SK-N-DZ (cell line): ENCODE results near the gene COLEC11.
A peak's percentile ranks its signal among the peaks of the same experiment; 100 is the strongest.

Experiments used
- DNase-seq: peaks from one replicate; pipeline ENCODE4 v3.0.0-alpha.2; 2015; ENCODE audit warnings: low spot score

Gene COLEC11

DNA sequence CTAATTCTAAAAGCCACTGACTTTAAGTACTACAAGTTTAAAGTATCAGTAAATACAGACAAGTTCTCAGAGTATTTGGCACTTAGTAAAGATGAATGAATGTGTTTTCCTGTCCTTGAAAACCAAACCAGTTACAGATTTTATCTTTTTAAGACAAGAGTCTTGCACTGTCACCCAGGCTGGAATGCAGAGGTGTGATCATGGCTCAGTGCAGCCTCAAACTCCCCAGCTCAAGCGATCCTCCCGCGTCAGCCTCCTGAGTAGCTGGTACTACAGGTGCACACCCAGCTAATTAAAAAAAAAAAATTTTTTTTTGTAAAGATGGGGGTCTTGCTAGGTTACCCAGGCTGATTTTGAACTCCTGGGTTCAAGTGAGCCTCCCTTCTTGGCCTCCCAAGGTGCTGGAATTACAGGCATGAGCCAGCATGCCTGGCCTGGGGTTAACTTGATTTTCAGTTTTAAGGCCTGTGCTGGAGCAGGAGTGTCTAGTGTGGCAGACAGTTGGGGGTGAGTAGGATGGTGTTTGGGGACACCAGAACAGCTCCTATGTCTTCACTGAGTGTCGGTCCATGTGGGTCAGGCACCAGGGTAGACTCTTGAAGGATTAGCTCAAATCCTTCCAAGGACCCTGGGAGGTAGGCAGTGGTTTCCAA is 10.2 kb upstream of the COLEC11 start:
- DNase-seq = no peak

DNA sequence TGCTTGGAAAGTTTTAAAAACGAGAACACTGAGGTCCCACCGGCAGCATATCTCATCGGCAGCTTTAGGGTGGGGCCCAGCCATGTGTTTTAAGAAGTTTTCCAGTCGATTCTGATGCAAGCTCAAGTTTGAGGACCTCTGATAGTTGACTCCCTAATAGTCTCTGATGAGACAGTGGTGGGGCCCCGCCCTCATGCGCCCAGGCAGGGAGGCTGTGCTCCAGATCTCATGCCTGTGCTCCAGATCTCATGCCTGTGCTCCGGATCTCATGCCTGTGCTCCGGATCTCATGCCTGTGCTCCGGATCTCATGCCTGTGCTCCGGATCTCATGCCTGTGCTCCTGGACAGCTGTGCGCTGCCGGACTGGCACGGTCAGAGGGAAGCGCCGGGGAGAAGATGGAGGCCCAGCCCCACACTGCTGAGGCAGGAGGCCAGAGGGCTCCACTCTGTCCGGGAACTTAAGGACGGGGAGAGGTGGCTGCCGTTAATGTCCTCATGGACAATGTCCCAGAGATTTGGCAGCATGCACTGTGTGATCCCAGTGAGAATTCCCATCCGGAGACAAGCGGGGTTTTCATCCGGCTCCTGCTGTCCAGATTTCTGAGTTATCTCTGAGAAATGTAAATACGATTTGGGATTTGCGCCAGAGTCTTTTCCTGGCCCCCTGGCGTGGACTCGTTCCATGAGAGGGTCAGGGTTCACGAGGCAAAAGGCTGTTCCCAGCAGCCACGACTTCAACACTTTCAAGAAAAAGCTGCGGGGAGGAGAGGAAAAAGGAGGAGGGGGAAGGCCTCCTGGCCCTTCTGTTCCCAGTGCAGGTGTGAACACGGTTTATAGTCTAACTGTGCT is 9.4 kb upstream of the COLEC11 start:
- DNase-seq = no peak

DNA sequence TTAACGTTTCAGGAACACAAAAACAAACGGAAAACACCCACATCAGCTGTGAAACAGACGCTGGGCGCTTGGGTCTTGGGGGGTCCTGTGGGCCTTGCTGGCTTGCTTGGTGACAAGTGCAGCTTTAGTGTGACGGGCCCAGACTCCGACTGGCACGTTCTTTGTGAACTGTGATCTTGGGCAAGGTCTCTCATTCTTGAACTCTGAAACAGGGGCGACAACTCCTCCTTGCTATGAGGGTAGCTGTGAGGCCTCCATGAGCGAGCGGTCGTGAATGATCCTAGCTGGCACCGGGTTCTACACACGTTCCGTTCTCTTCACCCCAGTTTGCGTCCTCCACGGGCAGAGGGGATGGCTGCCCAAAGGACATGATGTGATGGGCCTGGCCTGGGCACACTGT is 8.7 kb upstream of the COLEC11 start:
- DNase-seq = no peak

- no peak for DNase-seq
Observed at GRCh38 chr2:3587021-3587420, 7.9 kb upstream of the COLEC11 start.

DNA sequence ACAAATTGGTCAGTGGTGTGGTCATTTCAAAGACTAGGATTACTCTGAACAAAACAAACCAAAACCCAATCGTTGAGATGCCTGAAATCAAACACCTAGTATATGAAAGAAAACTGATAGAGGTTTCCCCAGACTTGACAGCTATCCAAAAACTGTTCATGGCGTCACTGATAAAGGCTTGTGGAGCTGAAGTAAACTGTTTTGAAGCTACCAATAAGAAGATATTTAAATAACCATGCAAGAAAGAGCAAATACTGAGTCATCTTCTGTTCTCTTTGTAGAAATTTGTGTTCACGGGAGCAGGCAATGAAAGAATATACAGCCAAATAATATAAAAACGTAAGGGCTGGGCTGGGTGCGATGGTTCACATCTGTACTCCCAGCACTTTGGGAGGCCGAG is 7.5 kb upstream of the COLEC11 start:
- DNase-seq = no peak

DNA sequence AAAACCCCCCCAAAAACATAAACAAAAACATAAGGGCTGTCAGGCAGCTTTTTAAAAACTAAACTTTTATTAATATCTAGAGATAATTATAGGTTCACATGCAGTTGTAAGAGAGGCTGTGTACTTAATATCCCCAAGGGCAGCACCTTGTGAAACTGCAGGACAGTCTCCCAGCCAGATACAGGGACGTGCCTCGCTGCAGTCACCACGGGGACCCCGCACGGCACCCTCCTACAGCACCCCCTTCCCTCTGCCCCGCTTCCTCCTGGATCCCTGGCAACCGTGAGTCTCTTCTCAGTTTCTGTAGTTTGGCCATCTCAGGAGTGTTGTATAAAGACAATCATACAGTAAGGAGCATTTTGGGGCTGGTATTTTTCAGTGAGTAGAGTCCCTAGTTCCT is 6.8 kb upstream of the COLEC11 start:
- no peak for DNase-seq

DNA sequence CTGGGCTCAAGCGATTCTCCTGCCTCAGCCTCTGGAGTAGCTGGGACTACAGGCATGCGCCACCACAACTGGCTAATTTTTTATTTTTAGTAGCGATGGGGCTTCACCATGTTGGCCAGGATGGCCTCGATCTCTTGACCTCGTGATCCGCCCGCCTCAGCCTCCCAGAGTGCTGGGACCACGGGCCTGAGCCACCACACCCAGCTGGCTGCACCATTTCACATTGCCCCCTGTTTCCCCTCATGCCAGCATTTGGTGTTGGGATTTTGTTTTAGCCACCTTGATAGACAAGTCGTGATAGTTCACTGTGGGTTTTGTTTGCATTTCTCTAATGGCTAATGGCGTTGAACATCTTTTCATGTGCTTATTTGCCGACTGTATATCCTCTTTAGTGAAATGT is 5.8 kb upstream of the COLEC11 start:
- no peak for DNase-seq

GRCh38 chr2:3595404-3595803 is 492 bp downstream of the COLEC11 start:
- DNase-seq = no peak

GRCh38 chr2:3595985-3596384 is 1.1 kb downstream of the COLEC11 start:
- no peak for DNase-seq

DNA sequence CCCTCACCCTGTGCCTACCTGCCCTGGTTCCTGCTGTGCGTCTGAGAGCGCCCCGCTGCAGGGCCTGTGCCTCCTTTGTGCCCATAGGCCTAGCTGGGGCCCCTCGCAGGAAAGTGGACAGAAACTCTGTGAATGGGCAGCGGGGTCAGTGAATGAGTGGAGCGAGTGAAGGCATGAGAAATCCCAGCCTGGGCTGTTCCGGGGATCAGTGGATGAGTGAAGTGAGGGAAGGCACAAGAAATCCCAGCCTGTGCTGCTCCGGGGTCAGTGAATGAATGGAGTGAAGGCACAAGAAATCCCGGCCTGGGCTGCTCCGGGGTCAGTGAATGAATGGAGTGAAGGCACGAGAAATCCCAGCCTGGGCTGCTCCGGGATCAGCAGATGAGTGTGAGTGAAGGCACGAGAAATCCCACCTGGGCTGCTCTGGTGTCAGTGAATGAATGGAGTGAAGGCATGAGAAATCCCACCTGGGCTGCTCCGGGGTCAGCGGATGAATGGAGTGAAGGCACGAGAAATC is 2.0 kb downstream of the COLEC11 start:
- no peak for DNase-seq

- DNase-seq = no peak
Observed at GRCh38 chr2:3597567-3597966, 2.7 kb downstream of the COLEC11 start.

DNA sequence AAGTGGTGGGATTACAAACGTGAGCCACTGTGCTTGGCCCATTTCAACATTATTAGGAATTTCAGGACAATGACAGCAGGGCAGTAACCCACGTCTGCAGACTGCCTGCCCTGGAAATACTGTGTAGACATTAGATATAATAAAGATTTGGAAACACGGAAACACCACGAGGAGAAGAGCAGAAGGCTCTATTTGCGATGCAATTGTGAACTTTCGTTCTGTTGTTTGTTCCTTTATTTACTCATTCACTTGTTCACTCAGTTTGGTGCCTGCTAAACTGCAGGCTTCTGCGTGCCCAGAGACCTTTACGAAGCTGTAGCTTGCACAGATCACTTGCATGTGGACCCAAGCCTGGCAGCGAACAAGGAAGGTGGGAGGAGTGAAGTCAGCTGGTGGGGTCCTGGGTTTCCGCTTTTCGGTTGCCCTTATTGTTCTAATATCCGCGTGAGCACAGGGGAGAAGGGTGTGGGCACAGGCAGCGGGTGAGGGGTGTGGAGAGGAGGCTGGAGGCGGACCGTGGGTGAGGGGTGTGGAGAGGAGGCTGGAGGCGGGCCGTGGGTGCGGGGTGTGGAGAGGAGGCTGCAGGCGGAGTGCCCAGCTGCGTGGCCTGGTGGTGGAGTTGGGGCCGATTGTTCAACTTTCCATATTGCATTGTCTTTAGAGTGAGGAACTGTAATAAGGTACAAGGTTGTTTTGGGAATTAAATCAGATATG is 3.4 kb downstream of the COLEC11 start:
- no peak for DNase-seq

DNA sequence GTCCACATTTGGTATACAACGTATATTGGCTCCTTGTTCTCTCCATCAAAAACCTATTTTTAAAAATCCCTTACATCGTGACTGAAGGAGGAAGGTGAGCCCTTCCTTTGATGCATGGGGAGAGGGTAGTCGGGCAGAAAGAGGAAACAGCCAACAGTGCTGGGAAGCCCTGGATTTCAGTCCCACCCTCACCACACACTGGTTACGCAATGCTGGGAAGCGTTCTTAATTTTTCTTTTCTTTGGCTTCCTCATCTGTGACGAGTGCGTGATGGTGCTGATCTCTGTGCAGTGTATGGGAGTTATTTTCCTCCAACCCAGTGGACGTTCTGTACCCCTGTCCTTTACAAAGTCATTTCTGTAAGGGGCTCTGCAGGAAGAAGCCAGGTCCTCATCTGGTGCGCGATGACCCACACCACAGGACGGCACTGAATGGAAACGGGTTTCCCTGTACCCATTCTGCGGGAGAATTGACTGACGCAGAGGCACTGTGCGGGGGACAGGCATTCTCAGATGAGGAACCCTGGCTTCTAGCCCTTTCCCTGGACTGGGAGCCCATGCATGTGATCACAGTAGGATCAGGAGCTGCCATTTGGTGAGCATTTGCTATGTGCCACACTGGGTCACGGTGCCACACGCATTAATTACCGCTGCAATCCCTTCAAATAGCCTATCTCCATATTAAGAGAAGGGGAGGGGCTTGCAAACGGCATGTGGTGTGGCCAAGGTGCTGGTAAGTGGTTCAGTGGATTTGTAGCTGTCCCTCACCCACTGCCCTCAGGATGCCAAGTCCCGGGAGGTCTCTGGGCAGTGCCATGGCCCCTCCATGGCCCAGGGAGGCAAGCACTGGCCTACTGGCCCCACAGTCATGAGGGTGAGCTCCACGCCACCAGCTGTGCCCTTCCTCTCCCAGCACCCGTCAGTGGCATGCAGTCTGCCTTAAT is 4.3 kb downstream of the COLEC11 start:
- no peak for DNase-seq

DNA sequence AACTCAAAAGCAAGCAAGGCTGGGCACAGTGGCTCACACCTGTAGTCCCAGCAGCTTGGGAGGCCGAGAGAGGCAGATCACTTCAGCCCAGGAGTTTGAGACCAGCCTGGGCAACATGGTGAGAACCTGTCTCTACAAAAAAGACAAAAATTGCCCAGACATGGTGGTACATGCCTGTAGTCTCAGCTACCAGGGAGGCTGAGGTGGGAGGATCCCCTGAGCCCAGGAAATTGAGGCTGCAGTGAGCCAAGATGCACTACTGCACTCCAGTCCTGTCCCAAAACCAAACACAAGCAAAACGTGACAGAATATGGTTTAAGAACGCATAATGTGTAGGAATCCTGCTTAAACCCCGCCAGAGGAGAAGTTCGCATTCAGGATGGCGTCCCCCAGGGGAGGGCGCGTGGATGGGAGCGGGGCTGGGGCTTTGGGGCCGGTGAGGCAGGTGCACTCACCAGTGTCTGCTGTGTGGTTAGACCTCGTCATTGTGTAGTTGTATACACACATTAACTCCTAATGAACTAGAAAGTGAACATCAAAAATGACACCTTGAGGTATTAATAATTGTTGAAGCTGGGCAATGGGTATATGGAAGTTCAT is 5.4 kb downstream of the COLEC11 start:
- DNase-seq = no peak

GRCh38 chr2:3601561-3602271 is 6.8 kb downstream of the COLEC11 start:
- DNase-seq = no peak

- no peak for DNase-seq
Observed at GRCh38 chr2:3602553-3603339, 7.8 kb downstream of the COLEC11 start.

DNA sequence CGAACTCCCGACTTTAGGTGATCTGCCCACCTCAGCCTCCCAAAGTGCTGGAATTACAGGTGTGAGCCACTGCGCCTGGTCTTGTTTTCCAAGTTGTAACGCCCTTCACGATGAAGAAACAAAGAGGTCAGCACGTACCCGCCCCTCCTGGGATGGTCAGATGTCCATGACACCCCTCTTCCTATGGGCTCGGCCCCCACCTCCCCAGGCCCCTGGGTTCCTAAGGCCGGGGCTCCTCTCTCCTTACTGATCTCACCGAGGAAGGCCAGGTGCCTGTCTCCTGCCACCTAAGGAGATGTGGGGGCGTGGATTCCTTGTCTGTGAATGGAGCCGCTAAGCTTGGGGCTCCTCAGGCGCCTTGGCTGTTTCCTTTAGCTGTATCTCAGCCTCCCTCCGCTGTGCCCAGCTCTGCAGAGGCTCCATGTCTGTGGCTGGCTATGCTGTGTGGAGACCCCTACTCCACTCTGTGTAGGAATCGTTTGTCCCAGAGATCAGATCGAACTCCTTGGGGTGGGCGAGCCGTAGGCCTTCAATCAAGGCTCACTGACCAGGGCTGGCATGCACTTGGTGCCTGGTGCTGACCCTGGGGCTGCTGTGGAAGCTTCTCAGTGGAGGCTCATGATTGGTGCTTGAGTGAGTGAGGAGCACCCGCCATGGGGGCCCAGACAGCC is 8.8 kb downstream of the COLEC11 start:
- no peak for DNase-seq

DNA sequence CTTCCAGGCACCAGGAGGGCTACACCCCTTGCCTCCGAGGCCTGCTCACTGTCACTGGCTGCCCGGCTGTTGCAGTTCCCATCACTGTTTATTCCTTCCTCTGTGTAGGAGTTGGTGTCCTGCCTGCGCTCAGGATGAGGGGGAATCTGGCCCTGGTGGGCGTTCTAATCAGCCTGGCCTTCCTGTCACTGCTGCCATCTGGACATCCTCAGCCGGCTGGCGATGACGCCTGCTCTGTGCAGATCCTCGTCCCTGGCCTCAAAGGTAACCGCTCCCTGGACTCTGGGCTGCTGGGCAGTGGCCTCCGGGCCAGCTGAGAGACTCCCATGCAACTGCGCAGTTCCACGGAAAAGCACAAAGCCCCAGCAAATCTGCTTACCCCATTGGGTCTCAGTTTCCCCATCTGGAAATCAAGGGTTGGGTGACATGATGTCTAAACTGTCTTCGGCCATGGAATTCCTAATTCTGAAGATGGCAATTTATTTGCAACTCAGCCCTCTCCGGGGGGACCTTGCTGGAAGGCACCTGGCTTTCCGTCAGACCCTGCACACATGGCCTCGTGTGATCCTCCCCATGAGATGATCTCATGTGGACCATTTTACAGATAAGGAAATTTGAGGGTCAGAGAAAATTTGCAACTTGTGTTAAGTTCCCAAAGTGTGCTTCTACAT is 9.4 kb downstream of the COLEC11 start:
- DNase-seq = peak; percentile 98
